Fibroblast of lung (primary cell): ENCODE data around the gene TBL1XR1. TPM values are rescaled to one million over a fixed set of nuclear protein-coding genes. Genes with fewer than 3 reads are reported as not detected.

Source experiments
- DNase-seq, 2 donors: peaks; one replicate each; pipeline versions ENCODE4 v3.0.0 to v3.0.0-alpha.2; 2010; ENCODE audit warnings: low read depth in 2 of 2
- H2AFZ ChIP-seq: 2 replicates; pipeline ENCODE4 v1.5.1; 2012; ENCODE audit warnings: low read length, control low read depth, inconsistent platforms
- H3K27ac ChIP-seq: 2 replicates; pipeline ENCODE4 v1.5.1; 2011; ENCODE audit warnings: low read length, control low read depth; ENCODE audit not compliant: insufficient read depth
- H3K27me3 ChIP-seq: 2 replicates; pipeline ENCODE4 v1.5.1; 2011; ENCODE audit warnings: mild to moderate bottlenecking, low read length; ENCODE audit not compliant: control insufficient read depth, insufficient read depth
- H3K36me3 ChIP-seq: 2 replicates; pipeline ENCODE4 v1.5.1; 2011; ENCODE audit warnings: low read length; ENCODE audit not compliant: control insufficient read depth, insufficient read depth
- H3K4me1 ChIP-seq: 2 replicates; pipeline ENCODE4 v1.5.1; 2011; ENCODE audit warnings: low read length; ENCODE audit not compliant: control insufficient read depth, insufficient read depth; ENCODE audit errors: extremely low read depth
- H3K4me2 ChIP-seq: 2 replicates; pipeline ENCODE4 v1.5.1; 2011; ENCODE audit warnings: low read length, control low read depth; ENCODE audit not compliant: insufficient read depth; ENCODE audit errors: extremely low read depth
- H3K4me3 ChIP-seq, 4 experiments: fragments of 200-600 bp in 1 of 4; sonication (generic) in 1 of 4; replicated peaks in 1 of 4; 2 replicates each; pipeline ENCODE4 v1.5.1; 2011 to 2016; ENCODE audit warnings: low read length in 4 of 4, low read depth in 3 of 4, mild to moderate bottlenecking in 3 of 4, control low read depth in 2 of 4, inconsistent platforms in 1 of 4, mixed read lengths in 1 of 4; ENCODE audit not compliant: insufficient read depth in 1 of 4; ENCODE audit errors: control extremely low read depth in 1 of 4
- H3K79me2 ChIP-seq: 2 replicates; pipeline ENCODE4 v1.5.1; 2012; ENCODE audit warnings: mild to moderate bottlenecking, low read length, inconsistent platforms; ENCODE audit not compliant: control insufficient read depth, insufficient read depth
- H3K9ac ChIP-seq: 2 replicates; pipeline ENCODE4 v1.5.1; 2011; ENCODE audit warnings: mild to moderate bottlenecking, low read length, control low read depth; ENCODE audit not compliant: insufficient read depth
- H3K9me3 ChIP-seq: 2 replicates; pipeline ENCODE4 v1.5.1; 2012; ENCODE audit warnings: low read depth, low read length; ENCODE audit not compliant: control insufficient read depth, insufficient read depth
- H4K20me1 ChIP-seq: 2 replicates; pipeline ENCODE4 v1.5.1; 2011; ENCODE audit warnings: low read length; ENCODE audit not compliant: control insufficient read depth, insufficient read depth; ENCODE audit errors: extremely low read depth
- CTCF ChIP-seq, 2 donors: IDR thresholded peaks in 1 of 2; conservative IDR thresholded peaks in 1 of 2; 1 replicate in 1 of 2; 2 replicates in 1 of 2; pipeline ENCODE4 v1.5.1; 2011 to 2012; ENCODE audit warnings: low read length in 2 of 2, control low read depth in 1 of 2, inconsistent platforms in 1 of 2, low read depth in 1 of 2, mild to moderate bottlenecking in 1 of 2
- EZH2 ChIP-seq: IDR thresholded peaks from 2 replicates; pipeline ENCODE4 v1.5.1; 2012; ENCODE audit warnings: low read length, control low read depth, mild to moderate bottlenecking; ENCODE audit errors: missing control alignments
- polyA plus RNA-seq, 2 donors: library from polyadenylated mRNA; depleted of rRNA in 1 of 2; stranded (reverse) in 1 of 2; unstranded in 1 of 2; fragments of >200 nt; gene quantifications; 2 replicates each; pipeline ENCODE4 v1.2.1, GENCODE V29; 2011 to 2012; ENCODE audit warnings: missing spikeins in 1 of 2
- total RNA-seq: library from RNA; depleted of rRNA; stranded (reverse); fragments of >200 nt; gene quantifications from 2 replicates; pipeline ENCODE4 v1.2.1, GENCODE V29; 2014

Gene TBL1XR1
- total and polyA plus RNA-seq, 2 donors (not counting 1 experiment from before 2014, with no cell fraction given): 115 to 369 TPM

GRCh38 chr3:177069514-177070329, 127.6 kb downstream of the TBL1XR1 start:
- no peak overlapping the region for H3K27ac ChIP-seq
- no peaks in the 10 kb centered on the region for H3K27me3 ChIP-seq
- no peak for TF ChIP-seq EZH2
- TF ChIP-seq CTCF (conservative IDR thresholded peaks at IDR 0.05 in 1 of 2, IDR thresholded peaks at IDR 0.05 in 1 of 2; ENCODE audit: low read depth in 1 of 2, low read length in 2 of 2): no peak
- peaks cover 46% of the 10 kb centered on the region for H3K79me2 ChIP-seq
- no peaks in the 10 kb centered on the region for H3K9me3 ChIP-seq
- no peaks in the 10 kb centered on the region for H4K20me1 ChIP-seq
- no peak overlapping the region for H2AFZ ChIP-seq
- H3K4me1 ChIP-seq: peaks cover 2% of the 10 kb centered on the region
- H3K4me3 ChIP-seq: no peak overlapping the region
- no peak overlapping the region for H3K9ac ChIP-seq
- H3K4me2 ChIP-seq: no peak overlapping the region
- H3K36me3 ChIP-seq: no peaks in the 10 kb centered on the region
- DNase-seq: peak; percentile 59 to 72

- no peak overlapping the region for H3K4me3 ChIP-seq
- H3K4me1 ChIP-seq: peaks cover 2% of the 10 kb centered on the region
- H3K79me2 ChIP-seq: peaks cover 43% of the 10 kb centered on the region
- H3K9ac ChIP-seq: no peak overlapping the region
- no peaks in the 10 kb centered on the region for H3K27me3 ChIP-seq
- no peaks in the 10 kb centered on the region for H4K20me1 ChIP-seq
- no peak overlapping the region for H2AFZ ChIP-seq
- no peaks in the 10 kb centered on the region for H3K9me3 ChIP-seq
- TF ChIP-seq EZH2 (no peak), CTCF (conservative IDR thresholded peaks at IDR 0.05 in 1 of 2, IDR thresholded peaks at IDR 0.05 in 1 of 2; ENCODE audit: low read depth in 1 of 2, low read length in 2 of 2) (no peak)
- no peaks in the 10 kb centered on the region for H3K36me3 ChIP-seq
- no peak for DNase-seq
- no peak overlapping the region for H3K4me2 ChIP-seq
- no peak overlapping the region for H3K27ac ChIP-seq
Observed at GRCh38 chr3:177068967-177069366, 128.3 kb downstream of the TBL1XR1 start.

- H3K36me3 ChIP-seq: no peaks in the 10 kb centered on the region
- no peaks in the 10 kb centered on the region for H4K20me1 ChIP-seq
- H3K79me2 ChIP-seq: peaks cover 42% of the 10 kb centered on the region
- H3K9ac ChIP-seq: no peak overlapping the region
- peaks cover 2% of the 10 kb centered on the region for H3K4me1 ChIP-seq
- no peaks in the 10 kb centered on the region for H3K9me3 ChIP-seq
- no peak overlapping the region for H3K4me3 ChIP-seq
- DNase-seq: no peak
- no peak overlapping the region for H3K27ac ChIP-seq
- H2AFZ ChIP-seq: no peak overlapping the region
- TF ChIP-seq EZH2 (no peak), CTCF (conservative IDR thresholded peaks at IDR 0.05 in 1 of 2, IDR thresholded peaks at IDR 0.05 in 1 of 2; ENCODE audit: low read depth in 1 of 2, low read length in 2 of 2) (no peak)
- H3K4me2 ChIP-seq: no peak overlapping the region
- H3K27me3 ChIP-seq: no peaks in the 10 kb centered on the region
Observed at GRCh38 chr3:177066068-177066467, 131.2 kb downstream of the TBL1XR1 start.
